HG02642 (cell line): ENCODE data around the gene CDC37.
"Not testable (repeated sequence)": the region's sequence is repeated elsewhere in the genome, so short reads cannot be mapped to it uniquely, and the experiment has no call there.

Source experiments
- ATAC-seq: cut with Tn5 transposase; IDR thresholded peaks from one replicate; pipeline ENCODE4 v1.9.1; 2021; ENCODE audit warnings: mild to moderate bottlenecking; ENCODE audit not compliant: unreplicated experiment, poor library complexity

The CDC37 gene

DNA sequence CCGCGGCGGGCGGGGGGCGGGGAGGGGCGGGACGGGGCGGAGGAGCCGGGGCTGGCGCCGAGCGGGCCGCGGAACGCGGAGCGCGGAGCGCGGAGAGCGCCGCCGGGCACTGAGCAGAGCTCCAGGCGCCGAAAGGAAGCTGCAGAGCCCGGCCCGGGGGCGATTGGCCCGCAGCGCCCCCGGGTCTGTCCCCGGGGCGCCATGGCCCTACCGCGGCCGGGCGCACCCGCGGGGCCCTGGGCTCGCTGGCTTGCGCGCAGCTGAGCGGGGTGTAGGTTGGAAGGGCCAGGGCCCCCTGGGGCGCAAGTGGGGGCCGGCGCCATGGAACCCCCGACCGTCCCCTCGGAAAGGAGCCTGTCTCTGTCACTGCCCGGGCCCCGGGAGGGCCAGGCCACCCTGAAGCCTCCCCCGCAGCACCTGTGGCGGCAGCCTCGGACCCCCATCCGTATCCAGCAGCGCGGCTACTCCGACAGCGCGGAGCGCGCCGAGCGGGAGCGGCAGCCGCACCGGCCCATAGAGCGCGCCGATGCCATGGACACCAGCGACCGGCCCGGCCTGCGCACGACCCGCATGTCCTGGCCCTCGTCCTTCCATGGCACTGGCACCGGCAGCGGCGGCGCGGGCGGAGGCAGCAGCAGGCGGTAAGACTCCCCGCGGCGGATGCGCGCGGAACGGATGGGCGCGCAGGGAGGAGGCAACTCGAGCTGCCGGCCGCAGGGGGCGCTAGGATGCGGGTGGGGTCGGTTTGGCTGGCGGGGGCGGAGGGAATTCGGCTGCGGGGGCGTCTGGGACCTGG, 17.3 kb upstream of the CDC37 start, which contains the start of gene PDE4A:
PDE4A (plus strand) TSS at position 95 of the 796 bp plus-strand sequence; CDS start at position 322, 227 bp downstream.
- ATAC-seq = no peak

DNA sequence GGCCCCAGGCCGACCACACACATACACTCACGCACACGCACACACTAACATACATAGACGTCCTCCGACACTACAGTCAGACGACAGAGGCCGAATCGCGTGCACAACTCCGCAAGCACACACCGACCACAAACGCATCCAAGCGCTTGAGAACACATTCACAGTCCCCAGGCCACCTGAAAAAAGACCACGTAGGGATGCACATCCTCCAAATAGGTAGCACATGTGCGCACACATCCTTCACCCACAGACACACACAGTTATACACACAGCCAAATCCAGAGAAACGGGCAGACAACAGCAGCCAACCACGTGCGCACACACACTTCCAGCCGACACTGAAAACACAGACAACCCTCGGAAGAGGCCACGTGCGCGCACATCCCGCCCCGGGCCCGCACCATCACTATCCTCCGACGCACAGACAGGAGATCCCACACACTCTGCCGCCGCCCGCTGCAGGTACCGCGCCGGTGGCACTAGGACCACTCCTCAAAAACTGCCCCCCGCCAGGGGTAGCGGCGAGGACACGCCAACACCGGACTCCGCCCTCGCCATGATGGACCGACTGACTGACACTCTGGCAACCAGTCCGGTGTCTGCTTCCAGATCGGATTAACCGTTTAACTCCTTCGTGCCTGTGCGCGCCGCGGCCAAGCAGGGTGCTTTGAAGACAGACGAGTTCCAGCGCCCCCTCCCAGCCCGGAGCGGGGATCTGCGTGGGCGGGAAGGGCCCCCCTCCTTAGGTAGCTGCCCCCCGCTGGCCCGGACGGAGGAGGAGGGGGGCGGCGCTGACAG, 16.5 kb upstream of the CDC37 start:
- ATAC-seq = no peak

DNA sequence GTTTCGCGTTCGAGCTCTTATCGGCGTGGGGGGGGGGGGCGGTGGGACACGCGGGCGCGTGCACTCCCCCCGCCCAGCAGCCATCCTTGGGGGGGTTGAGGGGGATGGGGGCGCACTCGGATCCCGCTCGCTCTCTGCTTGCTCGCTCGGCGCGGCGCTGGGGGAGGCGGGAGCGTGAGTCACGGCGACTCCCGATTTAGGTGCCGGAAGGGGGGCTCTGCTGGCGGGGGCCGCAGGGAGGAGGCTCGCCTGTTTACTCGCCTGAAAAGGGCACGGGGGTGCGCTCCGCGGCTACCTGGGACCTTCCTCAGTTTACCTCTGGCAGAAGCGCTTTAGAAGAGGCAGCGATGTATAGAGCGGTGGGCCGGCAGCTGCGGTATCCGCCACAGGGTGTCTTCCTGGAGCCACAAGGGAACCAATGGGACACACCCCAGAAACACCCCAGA, 15.9 kb upstream of the CDC37 start:
- no peak for ATAC-seq

DNA sequence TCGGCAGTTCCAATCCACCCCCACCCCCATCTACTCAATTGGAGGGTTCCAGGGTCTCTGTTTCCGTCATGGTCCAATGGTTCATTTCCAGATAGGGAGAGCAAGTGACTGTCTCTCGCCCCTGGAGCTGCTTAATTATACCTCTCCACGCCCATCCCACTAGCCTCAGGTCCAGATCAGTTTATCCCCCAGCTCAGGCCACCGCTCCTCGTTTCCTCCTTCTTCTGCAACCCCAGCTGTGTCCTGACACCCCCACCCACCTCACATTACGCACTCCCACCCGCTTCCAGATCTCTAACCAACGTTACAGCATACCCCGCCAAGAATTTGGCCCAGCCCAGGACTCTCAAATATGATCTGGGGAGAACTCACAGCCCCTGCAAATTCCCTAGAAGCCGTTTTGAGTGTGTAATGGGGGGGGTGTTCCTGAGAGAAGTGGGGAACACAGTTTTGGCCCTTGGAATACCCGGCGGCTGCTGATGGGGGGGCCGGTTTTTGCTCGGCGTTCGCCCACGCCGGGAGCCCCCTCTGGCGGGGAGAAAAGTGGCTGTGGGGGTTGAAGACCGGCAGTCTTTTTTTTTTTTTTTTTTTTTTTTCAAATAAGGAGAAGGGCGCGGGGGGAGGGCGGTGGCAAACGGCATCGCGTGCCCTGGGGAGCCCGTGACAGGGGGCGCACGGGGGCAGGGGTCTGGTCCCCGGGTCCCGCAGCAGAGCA, 15.3 kb upstream of the CDC37 start:
- no peak for ATAC-seq

DNA sequence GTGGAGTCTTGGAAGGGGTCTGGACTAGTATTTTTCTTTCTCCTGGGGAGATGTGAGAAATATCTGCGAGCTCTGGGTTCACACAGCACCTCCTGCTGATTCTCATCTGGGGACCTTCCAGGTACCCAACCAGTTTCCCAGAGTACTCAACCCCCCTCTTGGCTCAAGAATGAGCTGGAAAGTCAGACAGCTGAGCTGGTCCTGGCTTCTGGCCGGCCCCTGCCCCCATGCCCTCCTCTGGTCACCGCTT, 14.8 kb upstream of the CDC37 start:
- no peak for ATAC-seq

DNA sequence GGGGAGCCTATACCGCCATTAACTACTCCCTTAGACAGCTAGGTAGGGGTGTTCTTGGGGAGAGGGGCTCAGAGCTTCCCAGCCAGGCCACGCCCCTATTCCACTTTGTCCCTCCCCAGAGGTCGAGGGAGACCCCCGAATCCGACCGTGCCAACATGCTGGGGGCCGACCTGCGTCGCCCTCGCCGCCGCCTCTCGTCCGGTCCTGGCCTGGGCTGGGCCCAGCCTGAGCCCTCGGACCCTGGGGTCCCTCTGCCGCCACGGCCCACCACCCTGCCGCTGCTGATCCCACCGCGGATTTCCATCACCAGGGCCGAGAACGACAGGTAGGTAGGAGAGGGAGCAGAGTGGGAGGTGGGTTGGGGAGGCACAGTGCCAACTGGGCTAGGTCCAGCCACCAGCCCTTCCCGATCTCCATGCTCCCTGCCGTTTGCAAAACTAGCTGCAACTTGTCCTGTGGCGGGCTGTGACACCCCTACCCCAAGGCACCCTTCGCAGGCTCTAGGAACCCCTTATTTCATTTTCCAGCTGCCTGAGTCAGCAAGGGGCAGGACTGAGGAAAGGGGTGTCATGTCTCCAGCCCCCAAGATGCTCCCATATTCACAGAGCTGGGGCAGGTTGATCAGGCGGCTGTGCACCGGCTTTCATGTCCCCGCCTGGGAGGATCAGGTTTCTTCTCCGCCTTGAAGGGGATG, 14.3 kb upstream of the CDC37 start:
- ATAC-seq = no peak

DNA sequence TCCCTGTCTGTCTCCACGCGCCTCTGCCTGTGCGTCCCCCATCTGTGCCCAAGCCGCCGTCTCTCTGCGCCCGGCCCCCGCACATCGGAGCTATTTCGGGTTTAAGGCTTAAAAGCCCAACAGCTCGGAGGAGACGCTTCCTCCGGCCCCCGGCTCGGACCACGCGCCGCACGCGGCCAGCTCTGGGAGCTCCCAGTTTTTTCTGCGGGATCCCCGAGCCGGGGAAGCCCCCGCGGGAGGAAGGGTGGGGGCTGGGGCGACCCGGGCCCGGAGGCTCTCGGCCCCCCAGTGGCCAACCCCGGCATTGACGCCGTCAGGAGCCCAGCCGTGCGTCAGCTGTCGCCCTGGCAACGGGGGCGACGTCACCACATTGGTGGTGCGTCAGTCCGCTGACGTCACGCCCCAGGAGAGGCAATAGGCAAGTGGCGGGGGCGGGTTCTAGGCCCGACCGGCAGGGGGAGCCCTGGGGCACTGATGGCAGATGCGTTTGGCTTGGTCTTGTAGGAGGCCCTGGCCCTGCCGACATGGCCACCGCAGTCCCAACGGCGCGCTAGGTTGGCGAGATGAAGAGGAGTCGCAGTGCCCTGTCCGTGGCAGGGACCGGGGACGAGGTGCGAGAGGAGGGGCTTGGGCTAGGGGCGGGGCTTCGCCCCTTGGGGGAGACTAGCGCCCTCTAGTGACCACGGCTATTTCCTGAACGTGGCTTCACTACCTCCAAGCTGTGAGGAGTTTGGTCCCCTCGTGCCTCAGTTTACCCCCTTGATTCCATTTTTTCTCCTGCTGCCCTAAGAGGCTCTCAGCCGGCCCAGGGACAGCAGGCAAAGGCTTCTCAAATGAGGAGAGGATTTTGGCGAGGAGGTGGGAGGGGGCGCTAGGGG, 13.3 kb upstream of the CDC37 start:
- ATAC-seq = peak; percentile 69

DNA sequence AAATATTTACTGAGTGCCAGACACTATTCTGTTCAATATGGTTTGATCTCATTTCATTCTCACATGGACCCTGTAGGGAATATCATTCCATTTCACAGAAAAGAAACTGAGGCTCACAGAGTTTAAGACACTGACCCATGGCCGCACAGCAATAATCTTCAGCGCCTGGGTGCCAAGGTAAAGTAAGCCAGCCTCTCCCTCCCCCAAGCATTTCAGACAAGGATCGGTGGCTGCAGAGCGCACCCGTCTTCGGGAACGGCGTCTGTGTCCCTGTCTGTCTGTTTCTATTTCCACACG, 12.7 kb upstream of the CDC37 start:
- ATAC-seq = no peak

DNA sequence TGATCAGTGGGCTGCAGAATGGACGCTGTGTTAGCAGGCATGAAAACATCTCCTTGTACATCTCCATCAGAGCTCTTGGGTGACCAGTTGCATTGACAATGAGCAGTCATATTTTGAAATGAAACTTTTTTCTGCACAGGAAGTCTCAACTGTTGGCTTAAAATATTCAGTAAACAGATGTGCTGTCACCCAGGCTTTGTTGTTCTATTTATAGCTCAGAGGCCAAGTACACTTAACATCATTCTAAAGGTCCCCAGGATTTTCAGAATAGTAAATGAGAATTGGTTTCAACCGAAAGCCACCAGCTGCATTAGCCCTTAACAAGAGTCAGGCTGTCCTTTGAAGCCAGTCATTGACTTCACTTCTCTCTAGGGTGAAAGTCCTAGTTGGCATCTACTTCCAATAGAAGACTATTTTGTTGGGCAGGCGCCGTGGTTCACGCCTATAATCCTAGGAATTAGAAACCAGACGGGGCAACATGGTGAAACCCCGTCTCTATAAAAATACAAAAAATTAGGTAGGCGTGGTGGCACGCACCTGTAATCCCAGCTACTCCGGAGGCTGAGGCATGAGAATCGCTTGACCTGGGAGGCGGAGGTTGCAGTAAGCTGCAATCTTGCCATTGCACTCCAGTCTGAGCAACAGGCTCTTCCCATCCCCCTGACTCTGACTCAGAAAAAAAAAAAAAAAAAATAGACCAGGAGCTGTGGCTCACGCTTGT, 9.1 kb upstream of the CDC37 start:
- ATAC-seq = peak; percentile 52

DNA sequence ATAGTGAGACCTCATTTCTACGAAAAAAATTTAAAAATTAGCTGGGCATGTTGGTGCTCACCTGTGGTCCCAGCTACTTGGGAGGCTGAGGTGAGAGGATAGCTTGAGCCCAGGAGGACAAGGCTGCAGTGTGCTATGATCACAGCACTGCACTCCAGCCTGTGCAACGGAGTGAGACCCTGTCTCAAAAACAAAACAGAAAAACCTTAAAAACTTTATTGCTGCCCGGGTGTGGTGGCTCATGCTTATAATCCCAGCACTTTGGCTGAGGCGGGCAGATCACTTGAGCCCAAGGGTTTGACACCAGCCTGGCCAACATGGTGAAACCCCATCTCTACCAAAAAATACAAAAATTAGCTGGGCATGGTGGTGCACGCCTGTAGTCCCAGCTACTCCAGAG, 7.9 kb upstream of the CDC37 start:
- ATAC-seq = not testable (repeated sequence)

DNA sequence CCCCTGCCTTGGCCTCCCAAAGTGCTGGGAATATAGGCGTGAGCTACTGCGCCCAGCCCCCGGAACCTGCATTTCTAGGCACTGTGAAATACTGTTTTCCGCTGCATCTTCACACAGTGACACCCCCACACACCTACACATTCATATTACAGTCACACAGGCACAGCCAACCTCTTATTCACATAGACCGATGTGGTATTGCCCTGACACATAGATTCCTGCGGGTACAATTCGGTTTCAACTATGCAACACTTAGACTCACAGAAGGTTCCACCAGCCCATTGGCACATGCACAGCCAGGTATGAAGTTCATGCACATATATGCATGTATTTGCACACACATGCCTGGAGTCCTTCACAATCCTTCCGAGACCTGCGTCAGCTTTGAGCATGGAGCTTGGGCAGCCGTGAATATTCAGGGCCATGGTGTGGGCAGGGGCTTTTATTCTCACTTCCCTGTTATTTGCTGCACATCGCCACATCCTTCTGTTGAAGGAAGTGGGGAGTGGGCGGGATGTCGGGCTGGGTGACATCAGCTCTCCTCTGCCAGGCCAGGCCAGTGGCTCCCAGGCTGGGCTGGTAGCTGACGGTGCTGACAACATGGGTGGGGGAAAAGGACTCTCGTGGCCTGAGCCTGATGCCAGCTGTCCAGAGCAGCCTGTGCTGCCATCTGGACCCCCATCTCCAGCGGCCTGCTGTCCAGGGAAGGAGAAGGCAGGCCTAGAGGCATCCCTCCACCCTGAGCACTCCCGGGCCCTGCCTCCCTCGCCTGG, 5.4 kb upstream of the CDC37 start:
- no peak for ATAC-seq

DNA sequence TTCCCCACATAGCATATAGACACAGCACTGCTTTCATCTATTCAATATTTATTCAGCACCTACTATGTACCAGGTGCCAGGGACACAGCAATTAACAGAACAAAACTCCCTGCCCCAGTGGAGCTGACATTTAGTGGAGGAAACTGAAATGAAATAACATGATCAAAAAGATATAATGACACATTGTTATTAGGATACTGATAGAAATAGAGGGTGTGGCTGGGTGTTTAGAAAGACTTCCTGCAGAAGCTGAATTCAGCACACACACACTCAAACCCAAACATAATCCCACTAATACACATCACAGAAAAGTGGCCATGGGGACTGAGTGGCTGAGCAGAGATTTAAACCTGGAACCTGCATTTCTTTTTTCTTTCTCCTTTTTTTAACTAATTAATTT, 3.8 kb upstream of the CDC37 start:
- ATAC-seq = no peak

DNA sequence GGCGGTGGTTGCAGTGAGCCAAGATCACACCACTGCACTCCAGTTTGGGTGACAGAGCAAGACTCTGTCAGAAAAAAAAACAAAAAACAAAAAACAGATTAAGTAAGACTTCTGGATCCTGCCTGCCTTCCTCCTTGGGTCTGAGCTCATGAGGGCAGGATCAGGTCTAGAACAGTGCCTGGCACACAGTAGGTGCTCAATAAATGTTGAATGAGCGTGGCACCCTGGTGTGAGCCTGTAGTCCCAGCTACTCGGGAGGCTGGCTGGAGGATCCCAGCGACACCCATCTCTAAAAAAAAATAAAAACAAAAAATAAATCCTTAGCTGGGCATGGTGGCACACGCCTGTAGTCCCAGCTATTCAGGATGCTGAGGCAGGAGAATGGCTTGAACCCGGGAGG, 2.8 kb upstream of the CDC37 start:
- no peak for ATAC-seq

DNA sequence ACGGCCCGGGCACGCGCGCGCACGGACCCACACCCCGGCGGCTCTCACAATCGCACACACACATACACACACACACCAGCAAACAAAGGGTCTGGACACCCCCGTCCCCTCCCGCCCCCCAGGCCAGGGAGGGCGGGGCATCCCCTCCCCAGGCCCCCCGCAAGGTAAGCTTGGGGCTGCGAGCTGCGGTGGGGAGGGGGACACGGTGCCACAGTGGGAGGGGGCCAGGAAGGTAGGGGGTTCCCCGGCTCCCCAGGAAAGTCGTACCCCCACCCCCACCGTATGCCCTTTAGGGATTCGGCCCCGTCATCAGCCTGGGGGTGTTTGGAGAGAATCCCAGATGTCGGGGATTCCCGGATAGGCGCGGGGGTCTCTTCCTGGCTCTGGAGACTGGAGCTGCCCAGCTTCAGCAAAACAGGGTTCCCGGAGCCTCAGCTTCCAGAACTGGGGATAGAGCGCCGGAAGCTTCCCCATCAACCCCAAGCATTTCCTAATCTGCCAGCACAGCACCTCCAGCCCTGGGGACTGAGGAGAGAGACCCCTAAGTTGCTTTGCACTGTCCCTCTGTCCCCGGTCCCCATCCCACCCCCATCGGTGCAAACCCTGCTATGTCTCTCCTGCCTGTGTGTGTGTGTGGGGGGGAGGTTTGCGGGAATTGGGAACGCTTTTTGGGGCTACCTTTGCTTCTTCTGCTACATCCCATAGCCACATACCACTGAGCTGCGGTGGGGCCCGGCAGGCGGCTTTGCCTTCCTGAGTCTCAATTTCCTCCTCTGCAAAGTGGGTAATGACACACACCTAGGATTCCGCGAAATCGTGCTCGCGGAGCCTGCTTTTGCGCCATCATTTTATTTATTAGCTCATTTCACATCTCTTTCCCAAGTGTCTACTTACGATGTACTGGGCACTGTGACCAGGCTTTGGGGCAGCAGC, 1.8 kb upstream of the CDC37 start:
- ATAC-seq = no peak

DNA sequence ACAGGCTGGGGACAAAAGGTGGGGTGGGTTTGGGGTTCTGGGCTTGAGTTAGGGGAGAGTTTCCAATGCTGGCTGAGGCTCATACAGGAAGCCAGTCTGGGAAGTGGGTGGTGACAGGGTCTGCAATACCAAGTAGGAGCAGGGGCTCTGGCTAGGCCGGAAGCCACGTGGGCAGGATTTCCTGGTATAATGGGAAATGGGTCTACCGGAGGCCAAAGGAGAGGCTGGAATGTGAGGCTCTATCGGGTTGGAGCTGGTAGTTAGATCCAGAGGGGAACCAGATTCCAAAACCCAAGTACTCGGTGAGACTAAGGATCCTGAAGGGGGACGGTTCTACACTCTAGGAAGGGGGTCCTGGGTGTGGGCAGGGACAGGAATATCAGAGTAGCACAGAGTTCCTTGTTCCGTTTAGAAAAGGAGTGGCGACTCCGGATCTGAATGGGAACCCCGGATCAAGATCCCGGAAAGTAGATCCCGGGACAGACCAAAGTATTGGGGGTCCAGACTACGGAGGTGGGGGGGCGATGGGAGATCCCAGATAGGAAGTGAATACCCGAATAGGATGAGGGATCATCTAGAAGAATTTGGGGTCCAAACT, 802 bp downstream of the CDC37 start:
- ATAC-seq = no peak

DNA sequence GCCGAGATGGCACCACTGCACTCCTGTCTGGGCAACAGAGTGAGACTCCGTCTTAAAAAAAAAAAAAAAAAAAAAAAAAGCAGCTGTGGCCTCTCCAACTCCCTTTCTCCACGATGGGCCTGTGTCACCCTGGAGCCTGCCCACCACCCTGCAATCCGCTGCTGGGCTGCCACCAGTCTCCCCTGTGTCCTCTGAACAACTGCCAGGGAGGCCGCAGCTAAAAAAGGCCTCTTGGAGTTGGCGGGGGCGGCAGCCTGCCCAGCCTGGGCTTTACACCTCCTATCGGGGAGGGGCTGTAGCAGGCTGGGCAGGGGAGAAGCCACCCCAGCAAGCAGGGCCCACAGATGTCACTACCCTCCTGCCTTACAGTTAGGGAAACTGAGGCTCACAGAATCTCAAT, 3.5 kb downstream of the CDC37 start:
- ATAC-seq = no peak

DNA sequence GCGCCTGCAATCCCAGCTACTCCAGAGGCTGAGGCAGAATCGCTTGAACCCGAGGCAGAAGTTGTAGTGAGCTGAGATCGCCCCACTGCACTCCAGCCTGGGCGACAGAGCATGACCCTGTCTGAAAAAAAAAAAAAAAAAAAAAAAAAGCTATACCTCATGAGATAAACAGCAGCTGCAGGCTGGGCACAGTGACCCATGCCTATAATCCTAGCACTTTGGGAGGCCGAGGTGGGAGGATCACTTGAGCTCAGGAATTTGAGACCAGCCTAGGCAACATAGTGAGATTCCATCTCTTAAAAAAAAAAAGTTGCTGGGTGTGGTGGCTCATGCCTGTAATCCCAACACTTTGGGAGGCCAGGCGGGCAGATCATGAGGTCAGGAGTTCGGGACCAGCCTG, 4.0 kb downstream of the CDC37 start:
- ATAC-seq = not testable (repeated sequence)
